ENCODE data around the gene LEF1. TPM values are rescaled to one million over a fixed set of nuclear protein-coding genes. Genes with fewer than 3 reads are reported as not detected.

Gene LEF1
- total and polyA plus RNA-seq, 2 donors from 2014 or later, result 5.1 to 14.5 TPM

DNA sequence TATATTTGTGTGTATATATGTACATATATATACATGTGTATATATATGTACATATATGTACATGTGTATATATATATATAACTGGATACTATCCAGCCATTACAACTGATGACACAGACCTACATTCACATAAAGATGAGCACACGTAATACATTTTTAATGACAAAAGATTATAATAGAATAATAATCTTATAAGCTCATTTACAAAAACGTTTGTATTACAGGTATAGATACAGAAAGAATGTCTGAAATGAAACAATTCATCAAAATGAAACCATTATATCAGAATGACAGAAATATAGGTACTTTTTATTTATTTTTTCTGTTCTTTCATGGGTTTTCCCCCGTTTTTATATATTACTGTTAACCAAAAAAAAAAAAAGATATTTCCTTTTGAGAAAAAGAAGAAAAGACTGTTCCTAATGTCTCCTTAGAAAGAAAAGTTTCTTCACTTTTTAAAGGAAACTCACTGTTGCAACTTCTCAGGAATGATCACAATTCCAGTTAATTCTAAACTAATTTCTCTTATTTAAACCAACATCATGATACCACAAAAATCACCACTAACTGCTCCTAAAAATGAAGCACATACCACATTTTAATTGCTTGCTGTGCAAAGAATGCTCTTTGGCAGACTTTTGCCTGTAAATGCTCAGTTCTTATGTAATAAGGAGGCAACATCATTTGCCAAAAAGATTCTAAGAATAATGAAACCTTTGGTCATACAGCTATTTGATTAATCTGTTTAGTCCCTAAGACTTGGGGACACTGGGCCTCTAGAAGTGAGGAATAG lies 18.9 kb downstream of the LEF1 start:
- FAIRE-seq, result peak; percentile 51
- TF ChIP-seq, protein P1, sequence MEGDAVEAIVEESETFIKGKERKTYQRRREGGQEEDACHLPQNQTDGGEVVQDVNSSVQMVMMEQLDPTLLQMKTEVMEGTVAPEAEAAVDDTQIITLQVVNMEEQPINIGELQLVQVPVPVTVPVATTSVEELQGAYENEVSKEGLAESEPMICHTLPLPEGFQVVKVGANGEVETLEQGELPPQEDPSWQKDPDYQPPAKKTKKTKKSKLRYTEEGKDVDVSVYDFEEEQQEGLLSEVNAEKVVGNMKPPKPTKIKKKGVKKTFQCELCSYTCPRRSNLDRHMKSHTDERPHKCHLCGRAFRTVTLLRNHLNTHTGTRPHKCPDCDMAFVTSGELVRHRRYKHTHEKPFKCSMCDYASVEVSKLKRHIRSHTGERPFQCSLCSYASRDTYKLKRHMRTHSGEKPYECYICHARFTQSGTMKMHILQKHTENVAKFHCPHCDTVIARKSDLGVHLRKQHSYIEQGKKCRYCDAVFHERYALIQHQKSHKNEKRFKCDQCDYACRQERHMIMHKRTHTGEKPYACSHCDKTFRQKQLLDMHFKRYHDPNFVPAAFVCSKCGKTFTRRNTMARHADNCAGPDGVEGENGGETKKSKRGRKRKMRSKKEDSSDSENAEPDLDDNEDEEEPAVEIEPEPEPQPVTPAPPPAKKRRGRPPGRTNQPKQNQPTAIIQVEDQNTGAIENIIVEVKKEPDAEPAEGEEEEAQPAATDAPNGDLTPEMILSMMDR (IDR thresholded peaks at IDR 0.05; ENCODE audit: borderline replicate concordance, extremely low read depth, insufficient read depth), result no peak
- no peak overlapping the region for H3K27ac ChIP-seq (ENCODE audit: low read depth in 2 of 2, low read length in 2 of 2)
- no peak for DNase-seq
- H3K4me1 ChIP-seq (ENCODE audit: control insufficient read depth in 2 of 3, insufficient read depth in 2 of 3, low read depth in 1 of 3, low read length in 3 of 3), result no peaks in the 10 kb centered on the region
- intact Hi-C loops (cut with DNase I), result no loop called here
- peaks cover 0 to 2% (median 0%) of the 10 kb centered on the region in 3 donors for H3K36me3 ChIP-seq (ENCODE audit: control insufficient read depth in 2 of 3, insufficient read depth in 3 of 3, low read length in 3 of 3)
- H3K9me3 ChIP-seq (ENCODE audit: control insufficient read depth in 2 of 3, insufficient read depth in 1 of 3, low read length in 3 of 3), result no peaks in the 10 kb centered on the region
- no peak overlapping the region for H3K9ac ChIP-seq (ENCODE audit: low read length in 3 of 3)
- no peak overlapping the region for H3K4me3 ChIP-seq (ENCODE audit: low read length in 3 of 3)
- no peaks in the 10 kb centered on the region for H3K27me3 ChIP-seq (ENCODE audit: control insufficient read depth, insufficient read depth, low read length)

GRCh38 chr4:108148316-108148715 lies 20.4 kb downstream of the LEF1 start:
- FAIRE-seq, result no peak
- intact Hi-C loops (cut with DNase I), result no loop called here

DNA sequence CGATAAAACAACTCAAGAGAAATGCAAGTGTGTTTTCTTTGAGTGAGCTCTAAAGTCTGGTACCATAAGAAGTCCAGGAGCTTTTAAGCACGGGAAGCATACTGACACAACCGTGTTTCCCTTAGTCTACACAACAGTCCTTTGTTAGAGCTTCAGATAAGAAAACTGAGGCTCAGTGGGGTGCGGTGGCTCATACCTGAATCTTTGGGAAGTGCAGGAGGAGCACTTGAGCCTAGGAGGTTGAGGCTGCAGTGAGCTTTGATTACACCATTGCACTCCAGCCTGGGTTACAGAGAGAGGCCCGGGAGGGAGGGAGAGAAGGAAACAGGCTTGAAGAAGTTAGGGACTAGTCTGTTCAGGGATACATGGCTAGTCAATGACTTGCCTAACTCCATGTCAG lies 21.9 kb downstream of the LEF1 start:
- no peaks in the 10 kb centered on the region for H3K27me3 ChIP-seq (ENCODE audit: control insufficient read depth, insufficient read depth, low read length)
- no peak overlapping the region for H3K4me3 ChIP-seq (ENCODE audit: low read length in 3 of 3)
- H3K36me3 ChIP-seq (ENCODE audit: control insufficient read depth in 2 of 3, insufficient read depth in 3 of 3, low read length in 3 of 3), result no peaks in the 10 kb centered on the region
- DNase-seq (no peak), FAIRE-seq (no peak)
- no peaks in the 10 kb centered on the region for H3K9me3 ChIP-seq (ENCODE audit: control insufficient read depth in 2 of 3, insufficient read depth in 1 of 3, low read length in 3 of 3)
- H3K27ac ChIP-seq (ENCODE audit: low read depth in 2 of 2, low read length in 2 of 2), result no peak overlapping the region
- intact Hi-C loops (cut with DNase I), result no loop called here
- TF ChIP-seq, protein P1 (IDR thresholded peaks at IDR 0.05; ENCODE audit: borderline replicate concordance, extremely low read depth, insufficient read depth), result no peak
- H3K9ac ChIP-seq (ENCODE audit: low read length in 3 of 3), result no peak overlapping the region
- no peaks in the 10 kb centered on the region for H3K4me1 ChIP-seq (ENCODE audit: control insufficient read depth in 2 of 3, insufficient read depth in 2 of 3, low read depth in 1 of 3, low read length in 3 of 3)

More at GRCh38 chr4:108148316-108148715, 20.4 kb downstream of the LEF1 start:
- no peak overlapping the region for H3K9ac ChIP-seq (ENCODE audit: low read length in 3 of 3)
- H3K36me3 ChIP-seq (ENCODE audit: control insufficient read depth in 2 of 3, insufficient read depth in 3 of 3, low read length in 3 of 3), result peaks cover 0 to 2% (median 0%) of the 10 kb centered on the region in 3 donors
- no peak overlapping the region for H3K4me3 ChIP-seq (ENCODE audit: low read length in 3 of 3)
- no peak for DNase-seq
- TF ChIP-seq, protein P1 (IDR thresholded peaks at IDR 0.05; ENCODE audit: borderline replicate concordance, extremely low read depth, insufficient read depth), result no peak
- H3K9me3 ChIP-seq (ENCODE audit: control insufficient read depth in 2 of 3, insufficient read depth in 1 of 3, low read length in 3 of 3), result no peaks in the 10 kb centered on the region
- no peak overlapping the region for H3K27ac ChIP-seq (ENCODE audit: low read depth in 2 of 2, low read length in 2 of 2)
- no peaks in the 10 kb centered on the region for H3K4me1 ChIP-seq (ENCODE audit: control insufficient read depth in 2 of 3, insufficient read depth in 2 of 3, low read depth in 1 of 3, low read length in 3 of 3)
- H3K27me3 ChIP-seq (ENCODE audit: control insufficient read depth, insufficient read depth, low read length), result no peaks in the 10 kb centered on the region

All from kidney (tissue), 14 donors.